GM21423 (cell line): Measurements from ENCODE around the gene SORD.
"Not testable (repeated sequence)": the region's sequence is repeated elsewhere in the genome, so short reads cannot be mapped to it uniquely, and the experiment has no call there.

Experiments used
- ATAC-seq: cut with Tn5 transposase; IDR thresholded peaks from one replicate; pipeline ENCODE4 v1.9.1; 2021; ENCODE audit warnings: mild to moderate bottlenecking, moderate library complexity; ENCODE audit not compliant: unreplicated experiment

SORD gene

DNA sequence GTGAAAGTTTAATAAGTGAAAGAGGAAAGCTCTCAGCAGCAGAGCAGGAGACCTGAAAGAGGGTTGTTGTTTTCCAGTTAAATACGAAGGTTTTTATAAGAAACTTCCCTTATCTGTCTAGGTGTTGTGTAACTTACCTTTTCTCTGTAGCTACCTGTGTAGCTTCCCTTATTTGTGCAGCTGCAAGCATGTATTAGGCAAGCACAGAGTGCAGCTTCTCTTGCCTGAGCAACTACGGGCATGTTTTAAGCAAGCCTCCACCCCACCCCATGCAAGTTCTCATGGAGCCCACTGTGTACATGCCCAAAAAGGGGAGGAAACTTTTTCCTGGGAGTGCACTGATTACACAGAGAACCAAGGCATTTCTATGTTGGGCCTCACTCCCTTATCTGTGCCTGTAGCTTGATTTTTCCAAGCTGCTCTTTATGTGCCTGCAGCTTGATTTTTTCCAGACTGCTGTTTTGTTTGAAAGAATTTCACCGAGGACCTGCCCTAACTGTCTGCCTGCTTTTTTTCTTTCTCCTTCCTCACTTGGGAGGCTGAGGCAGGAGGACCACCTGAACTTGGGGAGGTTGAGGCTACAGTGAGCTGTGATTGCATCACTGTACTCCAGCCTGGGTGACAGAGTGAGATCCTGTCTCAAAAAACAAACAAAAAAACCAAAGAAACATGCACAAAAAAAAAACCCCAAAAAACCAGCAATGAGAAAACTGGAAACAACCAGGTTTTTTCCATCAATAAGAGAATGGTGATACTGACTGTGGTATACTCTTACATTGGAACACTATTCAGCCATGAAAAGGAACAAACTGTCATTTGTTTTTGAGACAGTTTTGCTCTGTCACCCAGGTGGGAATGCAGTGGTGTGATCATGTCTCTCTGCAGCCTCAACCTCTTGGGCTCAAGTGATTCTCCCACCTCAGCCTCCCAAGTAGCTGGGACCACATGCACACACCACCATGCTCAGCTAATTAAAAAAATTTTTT is 36.0 kb downstream of the SORD start:
- ATAC-seq: not testable (repeated sequence)

DNA sequence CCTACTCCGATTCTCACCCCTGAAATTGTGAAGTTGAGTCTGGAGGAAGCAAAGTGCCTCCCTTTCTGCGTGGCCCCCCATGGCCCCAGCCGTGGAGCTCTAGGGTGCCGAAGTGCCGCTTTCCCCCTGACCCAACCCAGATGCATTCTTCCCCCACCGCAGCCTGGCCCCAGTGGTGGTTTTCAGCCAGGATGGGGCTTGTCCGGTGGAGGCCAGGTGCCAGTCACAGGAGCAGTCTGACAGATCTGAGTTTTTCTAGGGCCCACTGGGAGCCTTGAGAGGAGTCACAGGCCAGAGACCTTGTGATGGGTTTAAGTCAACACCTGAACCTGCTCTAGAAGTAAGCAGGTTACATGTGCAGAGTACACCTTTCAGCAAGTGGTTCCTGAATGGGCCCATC is 39.3 kb downstream of the SORD start:
- ATAC-seq: not testable (repeated sequence)

DNA sequence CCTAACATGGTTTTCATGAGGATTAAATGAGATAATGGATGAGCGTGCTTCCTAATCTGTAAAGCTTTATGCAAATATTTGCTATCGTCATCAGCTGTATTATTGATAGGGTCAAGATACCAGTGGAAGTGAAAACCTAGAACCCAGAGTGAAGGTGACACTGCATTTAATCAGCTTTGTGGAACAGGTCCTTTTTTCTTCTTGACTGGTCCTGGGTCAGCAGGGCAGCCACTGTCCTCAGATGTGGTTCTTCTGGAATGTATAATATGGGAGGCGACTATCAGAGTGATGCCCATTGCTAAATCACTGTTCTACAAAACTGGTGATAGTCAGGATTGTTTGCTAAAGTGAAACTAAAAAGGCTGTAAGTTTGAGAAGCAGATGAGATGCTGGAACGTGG is 41.4 kb downstream of the SORD start:
- ATAC-seq: no peak

DNA sequence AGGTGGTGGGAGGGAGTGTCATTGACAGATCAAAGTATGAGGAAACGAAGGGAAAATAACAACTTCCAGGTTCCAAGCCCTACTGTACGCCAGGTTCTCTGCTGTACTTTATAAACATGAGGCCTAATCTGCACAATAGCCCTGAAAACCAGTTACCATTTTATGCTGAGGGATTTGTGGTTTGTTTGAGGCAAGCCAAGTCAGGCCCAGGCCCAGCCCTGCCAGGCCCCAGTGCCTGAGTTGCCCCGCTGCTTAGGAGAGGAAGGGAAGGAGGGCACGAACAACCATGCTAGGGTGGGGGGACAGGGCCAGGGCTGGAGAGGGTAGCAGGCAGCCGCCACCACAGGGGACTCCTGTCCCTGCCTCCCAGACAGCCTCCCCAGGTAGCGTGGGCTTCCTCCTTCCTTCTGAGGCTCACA is 47.0 kb downstream of the SORD start:
- ATAC-seq: not testable (repeated sequence)

DNA sequence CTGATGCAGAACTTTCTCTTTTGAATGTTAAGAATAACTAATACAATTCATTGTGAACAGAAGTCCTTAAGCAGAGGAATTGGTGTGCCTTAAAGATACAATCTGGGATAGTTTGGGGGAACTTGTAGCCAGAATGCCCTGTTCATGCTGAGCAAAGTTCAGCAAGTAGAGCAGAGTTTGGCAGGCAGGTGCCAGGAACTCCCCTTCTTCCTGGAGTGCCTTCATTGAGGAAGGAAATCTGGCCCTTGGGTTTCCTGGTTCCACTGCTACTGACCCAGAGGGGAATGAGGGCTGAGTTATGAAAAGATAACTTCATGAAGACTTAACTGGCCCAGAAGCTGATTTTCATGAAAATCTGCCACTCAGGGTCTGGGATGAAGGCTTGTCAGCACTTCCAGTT is 50.6 kb downstream of the SORD start:
- ATAC-seq: not testable (repeated sequence)

DNA sequence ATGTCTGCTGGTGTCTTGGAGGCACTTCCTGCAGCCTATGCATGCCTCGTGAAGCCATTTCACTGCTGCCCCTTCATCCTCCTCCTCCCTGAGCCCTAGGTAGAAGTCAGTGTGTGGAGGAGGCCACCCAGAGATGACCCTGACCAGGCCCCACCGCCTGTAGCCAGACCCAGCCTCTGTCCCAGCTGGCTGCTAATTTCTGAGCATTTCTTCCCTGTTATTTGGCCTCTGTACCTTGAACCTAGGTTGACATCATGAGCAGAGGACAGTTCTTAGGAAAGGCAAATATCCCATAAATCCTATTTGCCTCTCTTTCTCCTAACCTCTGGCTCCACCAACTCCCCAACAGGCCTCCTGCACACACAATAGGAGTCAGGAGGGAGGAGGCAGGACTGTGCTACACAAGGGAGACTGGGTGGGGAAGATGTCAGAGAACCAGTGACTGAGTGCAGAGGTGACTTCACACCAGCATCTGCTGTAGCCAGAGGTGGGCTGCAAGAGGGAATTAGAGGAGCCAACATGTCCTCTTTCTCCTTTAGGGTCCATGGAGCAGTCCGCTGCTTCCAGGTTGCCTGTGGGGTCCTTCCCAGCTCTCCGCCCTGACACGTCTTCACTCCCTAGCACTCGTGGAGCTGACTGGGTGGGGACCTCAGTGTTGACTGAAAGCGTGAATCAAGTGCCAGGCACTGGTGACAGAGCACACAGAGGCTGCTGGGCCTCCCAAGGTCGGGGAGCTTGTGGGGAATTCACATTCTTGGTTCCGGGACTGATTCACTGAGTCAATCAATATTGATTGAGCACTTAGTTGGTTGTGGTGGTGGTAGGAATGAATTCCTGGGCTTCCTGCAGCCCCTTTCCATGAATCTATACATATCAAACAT is 52.7 kb downstream of the SORD start:
- ATAC-seq: not testable (repeated sequence)

DNA sequence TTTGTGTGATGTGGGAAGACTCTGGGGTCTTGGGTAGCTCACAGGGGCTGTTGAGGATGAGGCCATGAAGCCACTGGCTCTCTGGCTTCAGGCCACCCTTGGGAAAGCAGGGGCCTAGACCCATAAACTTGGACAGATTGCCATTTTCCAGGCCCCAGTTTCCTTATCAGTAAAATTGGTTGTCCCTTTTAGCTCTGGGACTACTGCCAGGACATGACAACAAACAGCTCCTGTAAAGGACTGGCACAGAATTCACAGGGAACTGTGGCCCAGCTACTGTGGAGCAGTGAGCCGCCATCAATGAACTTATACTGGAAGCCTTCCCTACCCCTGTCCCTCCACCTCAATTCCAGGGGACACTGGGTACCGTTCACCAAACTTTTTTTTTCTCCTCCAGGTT is 54.4 kb downstream of the SORD start:
- not testable (repeated sequence) for ATAC-seq

DNA sequence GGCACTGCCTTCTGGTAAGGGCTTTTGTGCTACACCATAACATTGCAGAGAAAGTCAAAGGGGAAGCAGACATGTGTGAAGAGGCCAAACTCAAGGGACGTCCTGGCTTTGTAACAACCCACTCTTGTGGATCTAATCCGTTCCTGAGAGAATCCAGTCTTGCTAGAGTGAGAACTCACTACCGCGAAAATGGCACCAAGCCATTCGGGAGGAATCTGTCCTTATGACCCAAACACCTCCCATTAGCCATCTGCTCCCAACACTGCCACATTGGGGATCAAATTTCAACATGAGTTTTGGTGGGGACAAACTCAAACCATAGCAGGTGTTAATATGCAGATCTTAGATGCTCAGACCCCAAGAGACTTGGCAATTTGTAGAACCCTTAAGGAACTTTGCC is 56.2 kb downstream of the SORD start:
- ATAC-seq: not testable (repeated sequence)

DNA sequence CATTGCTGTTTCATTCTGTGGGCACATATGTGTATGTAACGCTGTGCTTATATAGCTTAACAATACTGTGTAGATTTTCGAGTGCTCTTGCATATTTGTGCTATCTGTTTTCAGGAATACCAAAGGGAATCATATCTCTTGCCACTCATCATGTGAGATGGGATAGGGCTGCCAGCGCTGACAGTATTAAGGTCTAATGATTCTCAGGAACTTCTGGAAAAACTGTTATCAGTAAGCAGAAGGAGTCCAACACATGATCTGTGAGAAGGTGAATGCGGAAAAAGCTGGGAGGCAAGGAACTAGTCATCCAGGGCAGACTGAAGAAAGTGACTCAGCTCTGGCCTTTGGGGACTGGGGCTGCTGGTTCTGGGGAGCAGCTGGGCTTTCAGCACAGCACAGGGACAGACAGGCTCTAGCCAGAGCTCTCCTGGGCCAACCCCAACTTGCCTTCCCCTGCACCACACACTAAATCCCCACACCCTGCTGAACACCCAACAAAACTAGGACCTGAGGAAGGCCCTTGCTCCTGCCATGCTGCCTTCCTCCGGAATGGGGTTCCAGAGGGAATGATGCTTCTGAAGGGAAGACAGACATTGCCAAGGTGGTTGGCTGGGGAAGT is 56.7 kb downstream of the SORD start:
- ATAC-seq: not testable (repeated sequence)

DNA sequence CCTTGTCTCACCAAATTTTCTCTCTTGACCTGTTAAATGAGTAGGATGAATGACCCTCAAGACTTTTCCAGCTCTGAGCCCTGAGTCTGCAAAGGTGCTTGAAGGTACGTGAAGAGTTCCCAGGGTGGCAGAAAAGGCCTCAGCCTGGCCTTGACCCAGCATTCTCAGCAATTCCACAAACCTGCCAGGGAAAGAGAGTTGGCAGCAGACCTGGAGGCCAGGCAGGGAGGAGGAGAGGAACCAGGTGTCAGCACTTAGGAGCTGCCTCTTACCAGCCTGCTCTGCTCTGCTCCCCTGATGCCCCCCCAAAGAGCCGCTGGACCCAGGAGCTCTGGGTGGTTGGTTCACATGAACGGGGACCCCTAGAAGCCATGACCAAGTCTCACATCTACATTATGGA is 57.6 kb downstream of the SORD start:
- ATAC-seq: not testable (repeated sequence)

DNA sequence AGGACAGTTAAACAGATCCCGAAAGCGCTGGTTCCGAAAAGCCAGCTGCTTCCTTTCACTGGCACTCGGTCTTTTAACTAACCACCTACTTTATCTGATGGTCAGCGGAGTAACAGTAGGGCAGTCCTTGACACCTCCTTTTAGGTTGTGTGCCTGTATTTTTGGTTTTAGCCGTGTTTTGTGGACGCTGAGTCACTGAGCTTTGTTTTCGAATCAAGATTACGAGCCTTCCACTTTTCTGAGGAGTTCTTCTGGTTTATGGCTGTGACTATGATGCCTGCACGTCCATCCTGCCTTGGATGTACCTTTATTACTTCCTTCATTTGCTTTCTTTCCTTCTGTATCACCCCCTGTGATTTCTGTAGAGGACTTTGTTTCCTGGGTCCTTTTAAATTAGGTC is 59.4 kb downstream of the SORD start:
- ATAC-seq: not testable (repeated sequence)

DNA sequence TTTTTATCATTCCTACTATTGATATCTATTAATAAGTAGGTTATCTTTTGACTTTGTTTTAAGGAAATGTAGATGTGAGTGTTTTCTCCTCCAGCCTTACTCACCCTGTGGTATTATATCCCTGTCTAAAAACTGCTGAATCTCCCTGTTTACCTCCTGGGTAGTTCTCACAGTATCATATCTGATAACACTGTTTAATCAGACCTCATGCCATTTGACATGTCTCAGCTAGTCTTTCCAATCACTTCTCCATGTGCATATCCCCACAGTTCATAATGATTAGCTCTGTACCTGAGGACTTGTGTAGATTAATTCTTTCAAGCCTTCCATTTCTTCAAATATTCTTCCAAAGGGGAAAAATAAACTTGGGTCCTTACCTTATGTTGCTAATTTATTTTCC is 60.2 kb downstream of the SORD start:
- ATAC-seq: no peak

DNA sequence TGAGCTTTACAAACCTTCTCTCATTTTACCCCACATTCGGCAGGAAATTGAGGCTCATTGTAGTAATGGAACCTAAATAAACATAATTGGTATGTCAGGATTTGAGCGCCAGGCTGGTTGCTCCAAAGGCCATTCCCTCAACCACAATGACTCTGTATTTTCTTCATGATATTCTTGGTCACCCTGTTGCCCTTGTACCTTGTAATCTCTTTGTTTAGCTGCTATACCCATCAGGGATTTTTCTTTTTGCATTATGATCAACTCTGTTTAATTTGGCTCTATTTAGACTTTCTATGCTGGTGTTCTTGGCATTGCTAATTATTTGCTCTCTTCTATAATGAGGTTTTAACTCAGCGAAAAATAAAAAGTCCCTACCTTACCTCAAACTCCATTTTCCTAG is 61.2 kb downstream of the SORD start:
- no peak for ATAC-seq

DNA sequence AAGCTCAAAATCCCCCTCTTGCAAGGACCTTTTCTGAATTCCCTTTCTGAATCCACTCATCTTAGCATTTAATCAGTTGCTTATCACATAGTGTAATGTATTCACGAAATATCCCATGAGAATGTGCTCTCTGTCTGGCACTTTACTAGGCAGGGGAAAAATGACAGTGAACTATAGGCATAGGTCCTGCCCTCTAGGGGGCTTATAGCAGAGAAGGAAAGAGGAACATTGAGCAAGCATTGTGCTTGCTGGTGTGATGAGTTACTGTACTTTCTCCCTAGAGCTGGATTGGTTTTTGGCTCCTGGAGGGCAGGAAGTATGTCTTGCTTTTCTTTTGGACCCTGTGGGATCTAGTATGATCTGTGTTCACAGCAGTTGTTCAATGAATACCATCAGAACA is 64.5 kb downstream of the SORD start:
- ATAC-seq: no peak

DNA sequence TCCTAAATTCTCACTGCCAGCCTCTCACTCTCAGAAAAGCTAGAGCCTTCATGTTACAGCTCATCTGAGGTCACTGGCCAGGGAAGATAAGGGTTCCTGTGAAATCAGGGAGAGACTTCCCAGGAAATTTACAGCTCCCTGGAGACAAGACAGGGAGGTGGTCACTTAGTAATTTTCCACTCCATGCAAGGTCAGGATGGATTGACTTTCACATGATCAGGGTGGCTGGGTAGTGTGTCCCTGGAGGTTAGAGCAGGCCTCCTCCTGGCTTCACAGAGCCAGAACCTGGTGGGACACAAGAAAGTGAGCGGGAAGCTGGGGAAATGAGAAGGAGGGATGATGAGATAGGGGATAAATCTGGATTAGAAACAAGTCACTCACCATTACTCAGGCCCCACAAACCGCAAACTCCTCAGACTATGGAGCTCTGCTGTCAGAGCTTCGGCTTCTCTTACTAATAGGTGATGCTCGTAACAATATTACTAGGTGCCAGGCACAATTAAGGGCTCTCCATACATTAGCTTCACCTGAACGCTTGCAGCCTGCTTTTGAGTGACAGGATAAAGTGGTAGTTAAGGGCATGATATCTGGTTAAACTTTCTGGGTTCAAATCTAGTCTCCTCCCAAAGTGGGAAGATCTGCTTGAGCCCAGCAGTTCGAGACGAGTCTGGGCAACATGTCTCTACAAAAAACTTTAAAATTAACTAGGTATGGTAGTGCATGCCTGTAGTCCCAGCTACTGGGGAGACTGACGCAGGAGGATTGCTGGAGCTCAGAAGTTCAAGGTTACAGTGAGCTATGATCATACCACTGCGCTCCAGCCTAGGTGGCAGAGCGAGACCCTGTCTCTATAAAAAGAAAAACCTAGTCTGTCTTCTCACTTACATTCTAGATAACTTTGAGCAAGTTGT is 66.1 kb downstream of the SORD start:
- no peak for ATAC-seq

DNA sequence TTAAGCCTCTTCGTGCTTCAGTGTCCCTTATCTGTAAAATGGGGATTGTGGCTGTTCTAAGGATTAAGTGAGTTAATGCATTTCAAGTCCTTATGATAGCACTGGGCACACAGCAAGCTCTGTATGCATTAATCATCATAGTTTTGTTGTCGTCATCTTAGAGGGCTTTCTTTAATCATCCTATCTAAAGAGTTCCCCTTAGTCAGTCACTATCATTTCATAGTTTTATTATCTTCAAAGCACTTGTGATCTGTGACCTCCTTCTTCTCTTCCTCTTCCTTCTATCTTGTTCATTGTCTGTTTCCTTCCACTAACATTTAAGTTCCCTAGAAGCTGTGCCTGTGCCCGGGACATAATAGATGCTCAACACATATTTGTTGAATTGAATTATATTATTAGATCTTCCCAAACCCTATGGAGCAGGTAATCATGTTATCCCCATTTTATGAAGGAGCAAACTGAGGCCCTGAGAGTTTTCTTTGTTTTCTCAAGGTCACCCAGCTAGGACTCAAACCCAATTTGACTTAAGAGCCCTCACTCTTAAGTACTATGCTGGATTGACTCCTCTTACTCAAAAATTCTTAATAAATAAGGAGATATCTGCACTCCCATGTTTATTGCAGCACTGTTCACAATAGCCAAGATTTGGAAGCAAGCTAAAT is 66.8 kb downstream of the SORD start:
- no peak for ATAC-seq

DNA sequence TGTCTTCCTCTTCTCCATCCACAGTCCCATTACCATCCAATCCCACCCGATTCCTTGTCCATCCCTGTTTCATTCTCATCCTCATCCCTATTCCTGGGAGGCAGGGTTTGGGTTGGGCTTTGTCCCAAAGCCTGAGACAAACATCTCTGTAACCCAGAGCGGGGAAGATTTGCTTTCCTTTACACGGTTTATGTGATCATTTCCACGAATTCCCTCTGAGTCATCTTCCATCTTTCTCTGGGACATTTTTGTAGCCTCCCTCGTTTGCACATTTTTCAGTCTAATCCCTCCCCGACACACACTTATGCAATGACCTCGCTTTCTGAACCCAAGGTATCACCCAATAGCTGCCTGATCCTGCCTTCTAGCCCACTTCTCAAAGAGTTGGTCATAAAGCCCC is 68.2 kb downstream of the SORD start:
- ATAC-seq: no peak

DNA sequence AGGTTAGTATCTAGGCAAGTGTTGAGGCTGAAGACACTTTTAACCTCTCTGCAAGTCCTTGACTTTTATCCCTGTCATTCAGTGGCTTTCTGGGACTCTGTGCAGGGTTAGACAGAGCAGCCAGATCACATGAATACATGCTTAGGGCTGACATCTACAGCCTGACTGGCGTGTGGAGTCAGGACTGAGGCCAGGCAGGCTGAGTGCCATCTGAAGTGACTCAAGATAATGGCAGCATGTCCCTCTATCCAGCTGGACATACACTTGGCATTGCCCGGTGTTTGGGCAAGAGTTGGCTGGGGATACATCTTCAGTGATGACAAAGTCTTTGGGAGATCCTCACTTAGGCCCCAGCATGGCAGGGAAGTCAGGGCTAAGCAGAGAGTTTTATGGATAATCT is 68.6 kb downstream of the SORD start:
- no peak for ATAC-seq

DNA sequence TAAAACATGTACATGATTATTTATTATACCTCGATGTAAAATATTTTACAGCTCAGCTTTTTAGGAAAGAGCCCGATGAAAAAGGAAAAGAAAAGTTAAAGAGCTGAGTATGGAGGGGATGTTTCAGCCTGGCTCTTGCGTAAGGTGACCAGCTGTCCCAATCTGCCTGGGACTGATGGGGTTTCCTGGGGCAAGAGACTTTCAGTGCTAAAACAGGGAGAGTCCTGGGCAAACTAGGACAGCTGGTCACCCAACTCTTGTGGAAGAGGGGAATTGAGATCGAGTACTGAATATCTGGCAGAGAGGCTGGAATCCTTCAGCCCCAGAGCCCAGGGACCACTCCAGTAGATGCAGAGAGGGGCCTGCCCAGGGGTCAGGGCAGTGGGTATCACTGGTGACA is 70.0 kb downstream of the SORD start:
- ATAC-seq: no peak
